Mesendoderm (in vitro differentiated cells): Measurements from ENCODE around the gene PSMC3IP.
"Not testable (repeated sequence)": the region's sequence is repeated elsewhere in the genome, so short reads cannot be mapped to it uniquely, and the experiment has no call there.

Source experiments
- DNase-seq: peaks from one replicate; pipeline ENCODE4 v3.0.0; 2013
- H2AK5ac ChIP-seq: 2 replicates; pipeline ENCODE4 v1.6.1; 2013; ENCODE audit warnings: low read length, inconsistent platforms
- H2BK120ac ChIP-seq: 2 replicates; pipeline ENCODE4 v1.6.1; 2013; ENCODE audit warnings: low read depth, mild to moderate bottlenecking, low read length, moderate library complexity, mixed read lengths
- H2BK15ac ChIP-seq: replicated peaks from 2 replicates; pipeline ENCODE4 v1.6.1; 2013; ENCODE audit warnings: low read depth, mild to moderate bottlenecking, moderate library complexity
- H2BK5ac ChIP-seq: 2 replicates; pipeline ENCODE4 v1.6.1; 2013; ENCODE audit warnings: low read length, inconsistent platforms
- H3K18ac ChIP-seq: 2 replicates; pipeline ENCODE4 v1.6.1; 2013; ENCODE audit warnings: mild to moderate bottlenecking, low read length, mixed read lengths
- H3K23ac ChIP-seq: one replicate; pipeline ENCODE4 v1.6.1; 2013; ENCODE audit warnings: low read length
- H3K27ac ChIP-seq: 2 replicates; pipeline ENCODE4 v1.5.1; 2013; ENCODE audit warnings: low read depth, mild to moderate bottlenecking, inconsistent platforms, low read length, moderate library complexity
- H3K27me3 ChIP-seq: 2 replicates; pipeline ENCODE4 v1.6.1; 2013; ENCODE audit warnings: low read length, control low read depth, mild to moderate bottlenecking, inconsistent platforms; ENCODE audit not compliant: insufficient read depth, poor library complexity
- H3K36me3 ChIP-seq: 2 replicates; pipeline ENCODE4 v1.6.1; 2013; ENCODE audit warnings: low read length, inconsistent platforms; ENCODE audit not compliant: control insufficient read depth, insufficient read depth
- H3K4ac ChIP-seq: one replicate; pipeline ENCODE4 v1.6.1; 2013; ENCODE audit warnings: low read depth, mild to moderate bottlenecking, low read length, moderate library complexity
- H3K4me1 ChIP-seq: 2 replicates; pipeline ENCODE4 v1.6.1; 2013; ENCODE audit warnings: low read depth, low read length, inconsistent platforms; ENCODE audit not compliant: control insufficient read depth
- H3K4me2 ChIP-seq: 2 replicates; pipeline ENCODE4 v1.6.1; 2013; ENCODE audit warnings: low read length
- H3K4me3 ChIP-seq: 2 replicates; pipeline ENCODE4 v1.5.1; 2013; ENCODE audit warnings: mild to moderate bottlenecking, low read length
- H3K56ac ChIP-seq: one replicate; pipeline ENCODE4 v1.6.1; 2013; ENCODE audit warnings: low read length
- H3K79me1 ChIP-seq: 2 replicates; pipeline ENCODE4 v1.6.1; 2013; ENCODE audit warnings: low read length, inconsistent platforms
- H3K79me2 ChIP-seq: 2 replicates; pipeline ENCODE4 v1.6.1; 2013; ENCODE audit warnings: mild to moderate bottlenecking, low read length; ENCODE audit not compliant: control insufficient read depth, insufficient read depth
- H3K9ac ChIP-seq: 2 replicates; pipeline ENCODE4 v1.6.1; 2013; ENCODE audit warnings: low read length, inconsistent platforms
- H4K5ac ChIP-seq: one replicate; pipeline ENCODE4 v1.6.1; 2013; ENCODE audit warnings: low read length
- H4K8ac ChIP-seq: one replicate; pipeline ENCODE4 v1.6.1; 2013; ENCODE audit warnings: low read depth, mild to moderate bottlenecking, control low read depth, low read length, moderate library complexity
- WGBS: extraction: QIAGEN DNeasy Blood & Tissue Kit; methylation state at CpG from one replicate; pipeline ENCODE4 v1.1.7; 2013; ENCODE audit warnings: low lambda C conversion rate, missing lambda C conversion rate; ENCODE audit not compliant: insufficient coverage; ENCODE audit errors: extremely low coverage; 5-methylcytosine and 5-hydroxymethylcytosine counted together

PSMC3IP gene

GRCh38 chr17:42561897-42562387 lies 15.6 kb downstream of the PSMC3IP start, which contains the start of gene COASY:
Gene COASY (plus strand): TSS chr17:42562148. CDS start chr17:42562623, 475 bp downstream.
- Histone ChIP-seq H3K79me2 (peaks cover 16% of the 10 kb centered on the region), H2BK5ac (no peak within 1 kb of the TSS), H3K23ac (no peak within 1 kb of the TSS), H3K27me3 (no peaks in the 10 kb centered on the region), H3K4me3 (peak within 1 kb of the TSS; percentile 99), H3K9ac (peak within 1 kb of the TSS; percentile 99), H3K56ac (peak within 1 kb of the TSS; percentile 98), H3K36me3 (peaks cover 7% of the 10 kb centered on the region), H3K4me2 (peak within 1 kb of the TSS; percentile 92), H3K4ac (peak within 1 kb of the TSS; percentile 63), H2BK120ac (no peak within 1 kb of the TSS), H4K5ac (peak within 1 kb of the TSS; percentile 95), H3K79me1 (peaks cover 17% of the 10 kb centered on the region), H2BK15ac (no peak within 1 kb of the TSS), H3K4me1 (peaks cover 8% of the 10 kb centered on the region), H3K27ac (peak within 1 kb of the TSS; percentile 35), H3K18ac (no peak within 1 kb of the TSS), H4K8ac (peak within 1 kb of the TSS; percentile 28), H2AK5ac (peak within 1 kb of the TSS; percentile 94)
- peak; percentile 99 for DNase-seq
- WGBS: no CpG with 5 or more reads among the region's 26 CpGs

GRCh38 chr17:42560246-42560645 lies 17.3 kb downstream of the PSMC3IP start:
- H3K36me3 ChIP-seq: peaks cover 6% of the 10 kb centered on the region
- no peak overlapping the region for H4K5ac ChIP-seq
- H3K56ac ChIP-seq: no peak overlapping the region
- H3K23ac ChIP-seq: no peak overlapping the region
- no CpG with 5 or more reads among the region's 3 CpGs for WGBS
- H4K8ac ChIP-seq: no peak overlapping the region
- no peak overlapping the region for H3K4me2 ChIP-seq
- no peak overlapping the region for H3K27ac ChIP-seq
- no peak overlapping the region for H3K4ac ChIP-seq
- peaks cover 17% of the 10 kb centered on the region for H3K79me1 ChIP-seq
- H3K27me3 ChIP-seq: no peaks in the 10 kb centered on the region
- H3K79me2 ChIP-seq: peaks cover 16% of the 10 kb centered on the region
- H2BK15ac ChIP-seq: no peak overlapping the region
- H2BK120ac ChIP-seq: no peak overlapping the region
- H2BK5ac ChIP-seq: no peak overlapping the region
- no peak overlapping the region for H2AK5ac ChIP-seq
- no peak overlapping the region for H3K9ac ChIP-seq
- H3K4me3 ChIP-seq: no peak overlapping the region
- H3K4me1 ChIP-seq: peaks cover 8% of the 10 kb centered on the region
- DNase-seq: no peak
- no peak overlapping the region for H3K18ac ChIP-seq

GRCh38 chr17:42559075-42559474 lies 18.5 kb downstream of the PSMC3IP start:
- no peak overlapping the region for H3K4ac ChIP-seq

GRCh38 chr17:42555961-42556617 lies 21.4 kb downstream of the PSMC3IP start:
- not testable (repeated sequence) for H3K4me1 ChIP-seq, H3K9ac ChIP-seq, H2BK15ac ChIP-seq, H3K18ac ChIP-seq, H3K4me3 ChIP-seq, H2BK5ac ChIP-seq, H3K79me1 ChIP-seq, H3K27me3 ChIP-seq, H4K5ac ChIP-seq, H2BK120ac ChIP-seq, H3K23ac ChIP-seq, H3K27ac ChIP-seq, H2AK5ac ChIP-seq, H4K8ac ChIP-seq, H3K79me2 ChIP-seq, H3K36me3 ChIP-seq, H3K4me2 ChIP-seq, H3K4ac ChIP-seq
- WGBS: no CpG with 5 or more reads among the region's 5 CpGs
- DNase-seq: peak; percentile 88
- peak overlapping the region; percentile 56 for H3K56ac ChIP-seq

More at GRCh38 chr17:42559075-42559474, 18.5 kb downstream of the PSMC3IP start:
- H2AK5ac ChIP-seq: no peak overlapping the region
- H3K18ac ChIP-seq: no peak overlapping the region
- WGBS: no CpG with 5 or more reads among the region's 6 CpGs
- H3K4me1 ChIP-seq: peaks cover 8% of the 10 kb centered on the region
- H3K27ac ChIP-seq: no peak overlapping the region
- H3K4me2 ChIP-seq: no peak overlapping the region
- no peak overlapping the region for H3K23ac ChIP-seq
- H3K56ac ChIP-seq: no peak overlapping the region
- no peak overlapping the region for H2BK5ac ChIP-seq
- no peak overlapping the region for H4K8ac ChIP-seq
- H3K36me3 ChIP-seq: peaks cover 2% of the 10 kb centered on the region
- no peaks in the 10 kb centered on the region for H3K27me3 ChIP-seq
- peaks cover 16% of the 10 kb centered on the region for H3K79me1 ChIP-seq
- peaks cover 16% of the 10 kb centered on the region for H3K79me2 ChIP-seq
- no peak for DNase-seq
- no peak overlapping the region for H4K5ac ChIP-seq
- no peak overlapping the region for H2BK120ac ChIP-seq
- H2BK15ac ChIP-seq: no peak overlapping the region
- H3K9ac ChIP-seq: no peak overlapping the region
- H3K4me3 ChIP-seq: no peak overlapping the region

DNA sequence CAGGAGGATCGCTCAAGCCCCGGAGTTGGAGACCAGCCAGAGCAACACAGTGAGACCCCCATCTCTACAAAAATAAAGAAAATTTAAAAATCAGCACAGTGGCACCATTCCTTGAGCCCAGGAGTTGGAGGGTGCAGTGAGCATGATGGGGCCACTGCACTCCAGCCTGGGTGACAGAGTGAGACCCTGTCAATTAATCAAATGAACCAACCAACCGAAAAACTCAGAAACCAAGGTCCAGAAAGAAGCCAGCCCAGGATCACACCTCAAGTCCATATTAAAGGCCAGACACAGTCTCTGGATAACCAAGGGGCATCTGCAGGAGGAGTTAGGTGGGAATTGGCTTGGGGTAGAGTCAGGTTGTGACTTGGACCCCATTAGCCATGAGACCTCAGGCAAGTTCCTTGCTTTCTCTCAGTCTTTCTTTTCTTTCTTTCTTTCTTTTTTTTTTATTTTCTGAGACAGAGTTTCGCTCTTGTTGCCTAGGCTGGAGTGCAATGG lies 22.4 kb downstream of the PSMC3IP start:
- no peak overlapping the region for H2AK5ac ChIP-seq
- H3K4me1 ChIP-seq: peaks cover 2% of the 10 kb centered on the region
- peak overlapping the region; percentile 63 for H3K4me3 ChIP-seq
- H2BK15ac ChIP-seq: no peak overlapping the region
- H2BK5ac ChIP-seq: no peak overlapping the region
- H3K4ac ChIP-seq: peak overlapping the region; percentile 56
- no peaks in the 10 kb centered on the region for H3K79me2 ChIP-seq
- peak overlapping the region; percentile 87 for H3K9ac ChIP-seq
- peak overlapping the region; percentile 95 for H3K56ac ChIP-seq
- no CpG with 5 or more reads among the region's 4 CpGs for WGBS
- peak overlapping the region; percentile 37 for H3K23ac ChIP-seq
- H3K27ac ChIP-seq: peak overlapping the region; percentile 83
- H3K27me3 ChIP-seq: no peaks in the 10 kb centered on the region
- no peaks in the 10 kb centered on the region for H3K36me3 ChIP-seq
- no peak overlapping the region for H2BK120ac ChIP-seq
- DNase-seq: no peak
- peak overlapping the region; percentile 69 for H3K18ac ChIP-seq
- H3K4me2 ChIP-seq: peak overlapping the region; percentile 78
- no peaks in the 10 kb centered on the region for H3K79me1 ChIP-seq
- H4K5ac ChIP-seq: no peak overlapping the region
- H4K8ac ChIP-seq: peak overlapping the region; percentile 43
